ENCODE data around the gene SELENOO.

The SELENOO gene

GRCh38 chr22:50252082-50253045 lies 51.6 kb downstream of the SELENOO start:
- peak; percentile 50 to 61 for DNase-seq (ENCODE audit: low read depth in 1 of 2, low spot score in 1 of 2)

GRCh38 chr22:50253046-50253915 lies 52.5 kb downstream of the SELENOO start:
- no peak for DNase-seq (ENCODE audit: low read depth in 1 of 2, low spot score in 1 of 2)

GRCh38 chr22:50253941-50254340 lies 53.1 kb downstream of the SELENOO start:
- no peak for DNase-seq (ENCODE audit: low read depth in 1 of 2, low spot score in 1 of 2)

- DNase-seq (ENCODE audit: low read depth in 1 of 2, low spot score in 1 of 2) = no peak
Observed at GRCh38 chr22:50255099-50255498, 54.3 kb downstream of the SELENOO start.

- DNase-seq (ENCODE audit: low read depth in 1 of 2, low spot score in 1 of 2) = no peak
Observed at GRCh38 chr22:50255607-50256006, 54.8 kb downstream of the SELENOO start.

- DNase-seq (ENCODE audit: low read depth in 1 of 2, low spot score in 1 of 2) = no peak
Observed at GRCh38 chr22:50256258-50256862, 55.5 kb downstream of the SELENOO start.

GRCh38 chr22:50257041-50257440 lies 56.2 kb downstream of the SELENOO start:
- DNase-seq (ENCODE audit: low read depth in 1 of 2, low spot score in 1 of 2) = no peak

GRCh38 chr22:50257451-50258360 lies 56.9 kb downstream of the SELENOO start:
- DNase-seq (ENCODE audit: low read depth in 1 of 2, low spot score in 1 of 2) = no peak

GRCh38 chr22:50258361-50259292 lies 57.8 kb downstream of the SELENOO start:
- DNase-seq (ENCODE audit: low read depth in 1 of 2, low spot score in 1 of 2) = no peak

GRCh38 chr22:50259302-50259701 lies 58.5 kb downstream of the SELENOO start:
- DNase-seq (ENCODE audit: low read depth in 1 of 2, low spot score in 1 of 2) = no peak

GRCh38 chr22:50260434-50260800 lies 59.6 kb downstream of the SELENOO start:
- DNase-seq (ENCODE audit: low read depth in 1 of 2, low spot score in 1 of 2) = no peak

- DNase-seq (ENCODE audit: low read depth in 1 of 2, low spot score in 1 of 2) = no peak
Observed at GRCh38 chr22:50260801-50261614, 60.2 kb downstream of the SELENOO start.

GRCh38 chr22:50261615-50262459 lies 61.0 kb downstream of the SELENOO start, which contains the start of gene MAPK12:
Gene MAPK12 (minus strand): TSS chr22:50261683. CDS start chr22:50261509, 174 bp downstream.
- no peak for DNase-seq (ENCODE audit: low read depth in 1 of 2, low spot score in 1 of 2)

GRCh38 chr22:50262460-50262911 lies 61.7 kb downstream of the SELENOO start:
- no peak for DNase-seq (ENCODE audit: low read depth in 1 of 2, low spot score in 1 of 2)

- no peak for DNase-seq (ENCODE audit: low read depth in 1 of 2, low spot score in 1 of 2)
Observed at GRCh38 chr22:50262973-50263617, 62.3 kb downstream of the SELENOO start.

GRCh38 chr22:50264104-50264745 lies 63.4 kb downstream of the SELENOO start:
- no peak for DNase-seq (ENCODE audit: low read depth in 1 of 2, low spot score in 1 of 2)
